GM18951 (cell line): ENCODE data around the gene C3orf49.

ENCODE experiments used
- POLR2A ChIP-seq: IDR thresholded peaks from 4 replicates; pipeline ENCODE4 v1.6.1; 2011; ENCODE audit warnings: mild to moderate bottlenecking; ENCODE audit not compliant: insufficient read length, insufficient read depth; ENCODE audit errors: extremely low read depth
- in situ Hi-C: fragments of 300-500 bp; cut with MboI; formaldehyde crosslinking; loops from one replicate; pipeline ENCODE4 v1.12.0; 2022; ENCODE audit warnings: low sequenced_read_pairs, mixed read lengths, inconsistent platforms; ENCODE audit not compliant: unreplicated experiment

The C3orf49 gene, protein sequence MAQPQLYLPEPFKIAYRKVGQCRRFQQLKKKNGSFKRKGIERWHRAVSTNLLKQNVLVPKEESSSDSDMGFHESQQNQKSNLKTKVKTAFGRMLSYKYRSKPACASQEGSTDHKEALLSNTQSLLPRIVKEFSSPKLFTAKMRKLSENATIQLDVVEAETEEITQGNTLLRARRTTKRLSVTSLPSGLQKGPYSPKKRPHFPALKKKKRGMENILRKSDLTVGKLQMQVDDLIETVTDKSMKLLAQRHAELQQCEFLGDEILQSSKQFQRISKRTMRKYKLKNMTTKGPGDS

DNA sequence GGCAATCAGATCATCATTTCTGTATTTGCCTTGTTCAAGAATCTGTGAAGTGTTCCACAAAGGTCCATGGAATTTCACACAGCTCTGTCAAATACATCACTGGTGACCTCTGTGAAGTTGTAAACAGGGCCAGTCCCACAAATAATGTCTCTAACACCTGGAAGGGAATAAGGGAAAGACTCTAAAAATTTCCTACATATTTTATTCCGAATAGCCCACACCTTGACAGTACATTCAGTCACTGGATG lies at the start of gene C3orf49:
C3orf49 (plus strand) TSS at position 149 of the 248 bp plus-strand sequence. CDS start 173 bp downstream, outside the sequence.
- in situ Hi-C loops: loop anchor here (5.0 kb wide), 1 partner anchor 467 kb away; no protein-coding TSS in a partner anchor

DNA sequence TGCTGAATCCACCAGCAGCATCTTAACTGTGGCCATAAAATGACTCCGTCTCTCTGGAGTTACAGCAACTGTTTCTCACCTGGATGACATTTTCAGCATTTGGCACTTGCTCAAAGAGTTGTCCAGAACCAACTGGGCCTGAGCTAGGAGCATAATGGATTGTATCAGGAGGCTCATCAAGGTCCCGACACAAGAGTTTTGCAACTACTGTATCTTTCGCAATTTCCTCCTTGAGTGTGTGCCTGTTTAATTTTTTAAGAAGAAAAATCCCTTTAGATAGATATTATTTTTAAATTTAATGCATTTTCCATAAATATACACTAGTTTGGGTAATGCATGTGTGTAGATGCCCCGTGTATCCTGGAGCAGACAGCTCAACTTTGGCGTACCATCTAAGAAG lies 44.3 kb upstream of the C3orf49 start:
- no peak for TF ChIP-seq POLR2A

More for the DNA sequence above, at the start of gene C3orf49:
- no peak for TF ChIP-seq POLR2A

DNA sequence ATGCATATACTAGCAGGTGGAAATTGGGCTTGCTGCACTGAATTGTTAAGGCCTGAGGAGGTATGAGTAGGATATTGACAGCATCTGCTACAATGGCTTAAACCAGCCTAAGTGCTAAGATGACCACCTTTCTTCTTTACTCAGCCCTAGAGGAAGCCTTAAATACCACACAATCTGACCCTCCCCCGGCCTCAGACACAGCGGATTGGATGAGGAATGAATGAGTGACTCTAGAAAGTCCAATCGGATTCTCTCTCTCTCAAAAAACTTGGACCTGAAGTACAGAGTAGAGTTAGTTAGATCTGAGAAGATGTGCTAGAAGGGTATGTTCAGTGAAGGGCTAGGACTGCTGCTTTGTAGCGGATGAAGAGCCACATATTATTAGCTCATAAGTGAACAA lies 39.9 kb upstream of the C3orf49 start:
- in situ Hi-C loops: no loop called here
- no peak for TF ChIP-seq POLR2A

More for the DNA sequence above, 44.3 kb upstream of the C3orf49 start:
- in situ Hi-C loops: no loop called here

DNA sequence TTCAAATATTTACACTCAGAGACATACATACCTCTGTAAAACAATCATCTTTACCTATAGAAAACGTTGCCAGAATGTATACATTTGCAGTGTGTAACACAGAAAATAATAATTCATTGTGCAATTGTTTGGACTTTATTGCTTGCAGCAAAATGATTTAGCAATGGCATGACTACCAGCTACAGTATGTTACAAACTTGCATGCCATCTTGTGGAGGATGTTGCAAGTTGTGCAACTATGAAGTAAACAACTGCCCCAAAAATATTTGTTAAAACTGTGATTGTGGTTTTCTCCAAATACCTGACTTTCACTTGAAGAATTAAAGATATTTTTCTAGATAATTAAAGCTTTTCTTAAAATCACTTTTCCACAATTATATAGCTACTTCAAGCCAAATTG lies 27.1 kb upstream of the C3orf49 start:
- in situ Hi-C loops: no loop called here
- TF ChIP-seq POLR2A: no peak

DNA sequence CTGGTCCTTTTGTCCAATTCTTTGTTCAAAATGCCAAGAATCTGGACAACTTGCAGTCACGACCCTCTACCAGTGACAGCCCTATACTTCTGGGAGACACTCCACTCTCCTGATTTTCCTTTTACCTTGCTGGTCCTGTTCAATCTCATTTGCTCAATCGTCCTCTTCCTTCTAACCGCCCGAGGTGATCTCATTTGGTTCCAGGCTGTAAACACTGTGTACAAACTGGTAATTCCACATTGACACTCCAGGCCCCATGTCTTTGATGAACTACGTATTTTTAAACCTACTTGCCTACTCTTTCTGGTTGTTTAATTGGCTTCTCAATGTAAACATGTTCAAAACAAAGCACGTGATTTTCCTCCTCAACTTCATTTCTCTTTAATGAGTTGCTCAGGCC lies 23.7 kb upstream of the C3orf49 start:
- in situ Hi-C loops: no loop called here
- TF ChIP-seq POLR2A: no peak

DNA sequence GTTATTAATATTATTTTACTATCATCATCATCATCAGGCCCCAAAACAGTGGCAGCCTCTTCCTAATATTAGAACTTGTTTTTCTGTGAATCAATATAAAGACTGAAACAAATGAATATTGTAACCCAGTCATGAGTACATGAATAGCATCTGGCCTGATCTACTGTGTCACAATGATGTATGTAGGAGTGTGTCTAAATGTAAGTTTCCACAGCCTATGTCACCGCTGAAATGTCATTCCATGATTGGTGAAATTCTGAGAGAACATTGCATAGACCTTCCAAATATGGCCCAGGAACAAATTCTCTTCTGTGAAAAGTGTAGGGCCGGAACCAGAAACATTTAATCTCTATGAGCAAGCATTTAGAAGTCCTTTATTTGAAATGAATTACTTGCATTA lies 20.6 kb upstream of the C3orf49 start:
- in situ Hi-C loops: no loop called here
- TF ChIP-seq POLR2A: no peak

DNA sequence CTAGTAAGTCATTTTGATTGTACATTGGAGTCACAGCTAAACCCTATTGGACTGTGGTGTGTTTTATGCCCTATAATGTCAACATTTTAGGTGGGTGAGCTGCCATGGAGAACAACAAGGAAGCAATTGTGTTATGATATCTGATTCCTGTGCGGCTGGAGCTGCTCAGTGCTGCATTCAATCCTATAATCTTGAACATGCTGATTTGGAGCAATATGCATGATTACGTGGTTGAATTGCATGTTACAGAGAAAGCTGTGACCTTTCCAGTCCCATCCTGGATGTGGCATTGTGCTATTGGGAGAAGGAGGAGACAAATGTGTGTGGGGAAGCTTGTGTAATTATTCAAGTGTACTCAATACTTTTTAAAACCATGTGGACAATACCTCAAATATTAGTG lies 20.1 kb upstream of the C3orf49 start:
- in situ Hi-C loops: no loop called here
- TF ChIP-seq POLR2A: no peak

DNA sequence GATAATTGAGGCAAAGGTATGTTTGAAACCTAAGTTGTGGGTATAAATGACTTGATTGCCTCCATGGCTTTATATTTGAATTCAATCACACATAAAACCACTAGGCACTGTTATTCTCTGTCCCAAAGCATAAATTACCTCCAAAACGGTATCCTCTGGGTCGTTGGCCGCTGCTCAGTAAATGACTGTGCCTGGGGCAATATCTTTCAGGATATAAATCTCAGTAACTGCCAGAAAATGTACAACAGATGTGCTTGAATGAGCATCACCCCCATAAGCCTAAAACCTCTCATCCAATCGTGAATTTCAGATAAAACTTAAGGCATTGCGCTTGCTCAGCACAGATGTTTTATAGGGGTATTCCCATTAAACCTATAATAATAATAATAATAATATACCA lies 19.0 kb upstream of the C3orf49 start:
- no peak for TF ChIP-seq POLR2A
- in situ Hi-C loops: no loop called here

DNA sequence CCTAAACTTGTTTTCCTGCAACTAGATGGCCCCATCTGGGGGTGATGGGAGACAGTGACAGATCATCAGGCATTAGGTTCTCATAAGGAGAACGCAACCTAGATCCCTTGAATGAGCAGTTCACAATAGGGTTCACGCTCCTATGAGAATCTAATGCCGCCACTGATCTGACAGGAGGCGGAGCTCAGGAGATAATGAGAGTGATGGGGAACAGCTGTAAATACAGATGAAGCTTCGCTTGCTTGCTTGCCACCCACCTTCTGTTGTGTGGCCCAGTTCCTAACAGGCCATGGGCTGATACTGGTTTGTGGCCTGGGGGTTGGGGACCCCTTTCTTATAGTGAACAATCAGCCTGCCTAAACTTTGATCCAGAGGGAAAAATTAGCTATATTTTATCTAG lies 15.2 kb upstream of the C3orf49 start:
- in situ Hi-C loops: no loop called here
- no peak for TF ChIP-seq POLR2A

DNA sequence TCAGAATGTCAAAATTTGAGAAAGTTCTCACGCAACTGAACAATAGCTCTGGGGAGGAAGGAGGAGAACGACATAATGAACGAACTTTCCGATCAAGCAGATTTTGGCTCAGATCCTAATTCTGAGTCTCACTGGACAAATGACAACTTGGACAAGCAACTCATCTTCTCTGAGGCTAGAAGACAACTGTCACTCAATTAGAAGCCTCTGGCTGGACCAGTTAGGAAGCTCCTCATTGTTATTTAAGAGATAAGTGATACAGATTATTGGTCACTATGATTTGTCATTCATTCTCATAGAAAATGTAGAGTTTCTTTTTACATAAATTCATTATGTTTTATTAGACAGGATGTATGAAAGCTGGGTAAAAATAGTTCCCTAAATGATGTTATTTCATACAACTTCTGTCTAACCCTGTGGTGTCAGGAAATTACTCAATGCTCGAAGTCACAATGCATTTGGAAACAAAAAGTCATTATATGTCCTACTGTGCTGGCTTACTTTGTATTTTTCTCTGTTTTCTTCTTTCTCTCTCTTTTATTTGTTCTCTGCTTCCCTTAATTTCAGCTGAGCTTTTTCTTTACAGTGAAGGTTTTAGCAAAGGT lies 11.0 kb upstream of the C3orf49 start:
- TF ChIP-seq POLR2A: no peak
- in situ Hi-C loops: no loop called here

DNA sequence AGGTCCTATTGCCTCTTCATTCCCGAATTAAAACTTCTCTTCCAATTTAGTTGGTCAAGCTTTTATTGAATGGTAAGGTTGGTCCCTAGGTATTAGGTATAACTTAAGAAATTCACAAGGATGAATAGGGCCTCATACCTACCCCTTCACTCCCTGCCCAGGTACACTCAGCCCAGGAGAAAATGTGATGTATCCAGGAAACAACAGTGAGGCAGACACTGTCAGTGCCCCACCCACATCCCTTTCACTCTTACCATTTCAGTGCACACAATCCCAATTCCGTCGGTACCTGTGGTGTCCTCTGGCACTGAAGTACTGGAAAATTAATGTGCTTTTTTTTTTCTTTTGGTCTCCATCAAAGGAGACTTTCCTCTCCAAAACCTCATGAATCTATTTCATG lies 10.5 kb upstream of the C3orf49 start:
- TF ChIP-seq POLR2A: no peak
- in situ Hi-C loops: no loop called here

DNA sequence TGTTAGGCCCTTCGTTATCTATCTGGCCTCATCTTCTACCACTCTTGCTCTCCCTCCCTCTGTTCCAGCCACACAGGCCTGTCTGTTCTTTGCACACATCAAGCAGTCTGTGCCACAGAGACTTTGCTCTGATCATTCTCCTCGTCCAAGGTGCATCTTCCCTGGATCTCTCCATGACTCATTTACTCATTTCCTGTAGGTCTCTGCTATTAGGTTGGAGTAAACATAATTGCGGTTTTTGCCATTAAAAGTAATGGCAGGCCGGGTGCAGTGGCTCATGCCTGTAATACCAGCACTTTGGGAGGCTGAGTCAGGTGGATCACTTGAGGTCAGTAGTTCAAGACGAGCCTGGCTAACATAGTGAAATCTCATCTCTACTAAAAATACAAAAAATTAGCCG lies 9.5 kb upstream of the C3orf49 start:
- no peak for TF ChIP-seq POLR2A

DNA sequence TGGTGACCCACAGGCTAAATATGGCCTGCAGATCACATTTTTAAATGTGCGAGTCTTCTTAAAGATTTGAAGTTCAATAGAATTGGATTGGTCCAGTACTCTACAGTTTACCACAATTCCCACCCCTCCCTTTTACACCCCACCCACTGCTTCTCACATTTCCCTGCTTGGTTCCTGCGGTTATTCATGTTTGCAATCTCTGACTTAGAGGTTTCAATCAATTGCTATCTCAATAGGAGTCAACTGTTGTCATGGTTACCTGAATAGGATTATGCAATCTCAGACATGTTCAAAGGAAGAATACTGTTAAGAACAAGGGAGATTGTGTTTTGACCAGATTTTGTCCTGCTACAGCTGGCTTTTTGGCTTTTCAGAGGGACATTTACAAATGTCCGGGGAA lies 4.9 kb upstream of the C3orf49 start:
- TF ChIP-seq POLR2A: no peak
- in situ Hi-C loops: no loop called here

More for the DNA sequence above, 9.5 kb upstream of the C3orf49 start:
- in situ Hi-C loops: no loop called here

DNA sequence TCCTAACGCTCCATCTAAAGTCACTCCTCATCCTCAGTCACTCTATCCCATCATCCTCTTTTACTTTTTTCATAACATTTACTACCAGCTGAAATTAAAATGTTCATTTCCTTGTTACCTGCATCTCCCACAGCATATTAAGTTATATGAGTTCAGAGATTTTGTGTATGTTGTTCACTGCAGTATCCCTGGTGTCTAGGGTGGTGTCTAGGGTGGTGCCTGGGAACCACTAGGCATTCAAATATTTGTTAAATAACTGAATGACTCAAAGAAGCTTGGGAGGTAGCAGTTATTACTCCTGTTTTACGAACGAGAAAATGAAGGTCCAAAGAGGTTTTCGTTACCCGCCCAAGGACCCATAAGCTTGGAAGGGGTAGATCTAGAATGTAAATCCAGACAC lies 1.9 kb upstream of the C3orf49 start:
- in situ Hi-C loops: loop anchor here (5.0 kb wide), 1 partner anchor 465 kb away; no protein-coding TSS in a partner anchor
- TF ChIP-seq POLR2A: no peak

DNA sequence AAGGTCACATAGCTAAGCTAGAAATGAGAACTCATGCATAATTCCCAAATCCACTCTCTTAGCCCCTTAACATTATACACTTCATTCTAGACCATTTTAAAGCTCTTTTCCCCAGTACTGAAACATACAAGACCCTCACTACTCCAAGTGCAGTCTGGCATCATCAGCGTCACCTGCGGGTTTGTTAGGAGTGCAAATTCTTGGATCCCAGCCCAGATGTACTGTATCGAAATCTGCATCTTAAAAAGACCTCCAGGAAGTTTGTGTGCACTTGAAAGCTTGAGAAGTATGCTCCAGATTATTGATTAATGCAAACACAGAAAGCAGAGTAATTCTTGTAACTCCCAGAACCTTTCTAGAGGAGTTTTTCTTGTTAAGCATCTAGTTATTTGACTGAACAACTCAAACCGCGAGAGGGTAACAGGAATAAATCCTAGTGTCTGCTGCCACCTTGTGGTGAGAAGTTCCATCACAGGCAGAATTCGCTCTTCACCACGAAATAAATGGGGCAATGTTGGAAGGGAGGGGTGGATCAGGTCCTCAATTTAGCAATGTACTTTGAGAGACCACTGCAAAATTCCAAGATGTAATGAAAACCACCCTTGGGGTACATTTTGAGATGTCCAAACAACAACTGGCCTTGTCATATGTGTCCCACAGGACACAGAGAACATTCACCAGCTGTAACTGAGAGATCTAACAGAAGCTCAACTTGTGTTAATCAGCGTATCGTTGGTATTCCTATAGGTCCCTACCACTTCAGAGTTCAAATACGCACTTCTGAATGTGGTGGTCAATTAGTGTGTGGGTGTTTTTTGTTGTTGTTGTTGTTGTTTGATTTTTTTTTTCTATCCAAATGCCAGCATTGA lies 583 bp upstream of the C3orf49 start:
- no peak for TF ChIP-seq POLR2A
- in situ Hi-C loops: loop anchor here (5.0 kb wide), 1 partner anchor 466 kb away; no protein-coding TSS in a partner anchor
